Activated naive CD8-positive, alpha-beta T cell treated with anti-CD3 and anti-CD28 coated beads for 36 hours (primary cell): ENCODE measurements around the gene PKM. TPM values are rescaled to one million over a fixed set of nuclear protein-coding genes. Genes with fewer than 3 reads are reported as not detected.
"Not testable (repeated sequence)": the region's sequence is repeated elsewhere in the genome, so short reads cannot be mapped to it uniquely, and the experiment has no call there.

ENCODE experiments used
- DNase-seq: peaks from one replicate; pipeline ENCODE4 v3.0.0; 2021
- H3K27ac Mint-ChIP-seq: one replicate; pipeline ENCODE4 v1.8.0; 2022; ENCODE audit warnings: mild to moderate bottlenecking, moderate library complexity, mixed read lengths
- H3K27me3 Mint-ChIP-seq: one replicate; pipeline ENCODE4 v1.8.0; 2022; ENCODE audit warnings: mild to moderate bottlenecking, mixed read lengths
- H3K36me3 Mint-ChIP-seq: one replicate; pipeline ENCODE4 v1.8.0; 2021; ENCODE audit warnings: mild to moderate bottlenecking, mixed read lengths
- H3K4me1 Mint-ChIP-seq: one replicate; pipeline ENCODE4 v1.8.0; 2021; ENCODE audit warnings: mixed read lengths
- H3K4me3 Mint-ChIP-seq: one replicate; pipeline ENCODE4 v1.8.0; 2022; ENCODE audit warnings: mild to moderate bottlenecking, moderate library complexity, mixed read lengths
- H3K9me3 Mint-ChIP-seq: one replicate; pipeline ENCODE4 v1.8.0; 2022; ENCODE audit warnings: mixed read lengths
- total RNA-seq, 2 experiments: library from RNA; stranded (reverse); gene quantifications; one replicate each; pipeline ENCODE4 v1.2.3, GENCODE V29; 2021

The PKM gene
- total RNA-seq, 2 experiments from 2014 or later, result 2,301 to 2,323 TPM

GRCh38 chr15:72180761-72181324 is 50.1 kb downstream of the PKM start:
- Mint-ChIP-seq H3K4me3 (no peak overlapping the region), H3K9me3 (no peaks in the 10 kb centered on the region), H3K36me3 (no peaks in the 10 kb centered on the region), H3K27me3 (peaks cover 34% of the 10 kb centered on the region), H3K27ac (no peak overlapping the region), H3K4me1 (no peaks in the 10 kb centered on the region)
- DNase-seq, result no peak

- H3K4me3 Mint-ChIP-seq, result no peak overlapping the region
- peaks cover 2% of the 10 kb centered on the region for H3K4me1 Mint-ChIP-seq
- peaks cover 36% of the 10 kb centered on the region for H3K27me3 Mint-ChIP-seq
- no peaks in the 10 kb centered on the region for H3K9me3 Mint-ChIP-seq
- H3K27ac Mint-ChIP-seq, result no peak overlapping the region
- DNase-seq, result no peak
- no peaks in the 10 kb centered on the region for H3K36me3 Mint-ChIP-seq
These were observed 50.9 kb downstream of the PKM start for GRCh38 chr15:72179950-72180581.

- Mint-ChIP-seq H3K4me1 (peaks cover 5% of the 10 kb centered on the region), H3K27ac (no peak overlapping the region), H3K27me3 (peaks cover 34% of the 10 kb centered on the region), H3K4me3 (no peak overlapping the region), H3K36me3 (no peaks in the 10 kb centered on the region), H3K9me3 (no peaks in the 10 kb centered on the region)
- no peak for DNase-seq
These were observed 51.9 kb downstream of the PKM start for GRCh38 chr15:72178976-72179585.

- no peaks in the 10 kb centered on the region for H3K36me3 Mint-ChIP-seq
- H3K4me3 Mint-ChIP-seq, result no peak overlapping the region
- H3K4me1 Mint-ChIP-seq, result peaks cover 5% of the 10 kb centered on the region
- H3K9me3 Mint-ChIP-seq, result no peaks in the 10 kb centered on the region
- DNase-seq, result no peak
- H3K27ac Mint-ChIP-seq, result no peak overlapping the region
- peaks cover 17% of the 10 kb centered on the region for H3K27me3 Mint-ChIP-seq
These were observed 54.2 kb downstream of the PKM start for GRCh38 chr15:72176743-72177142.

- Mint-ChIP-seq H3K27ac (no peak overlapping the region), H3K4me3 (no peak overlapping the region), H3K9me3 (no peaks in the 10 kb centered on the region), H3K36me3 (no peaks in the 10 kb centered on the region), H3K4me1 (peaks cover 5% of the 10 kb centered on the region), H3K27me3 (peaks cover 11% of the 10 kb centered on the region)
- DNase-seq, result no peak
These were observed 54.8 kb downstream of the PKM start for GRCh38 chr15:72176159-72176558.

GRCh38 chr15:72175186-72176044 is 55.6 kb downstream of the PKM start:
- Mint-ChIP-seq H3K4me1 (peaks cover 5% of the 10 kb centered on the region), H3K9me3 (no peaks in the 10 kb centered on the region), H3K27ac (no peak overlapping the region), H3K4me3 (no peak overlapping the region), H3K36me3 (no peaks in the 10 kb centered on the region), H3K27me3 (peaks cover 7% of the 10 kb centered on the region)
- no peak for DNase-seq

GRCh38 chr15:72174551-72175165 is 56.3 kb downstream of the PKM start:
- Mint-ChIP-seq H3K27ac (no peak overlapping the region), H3K27me3 (peaks cover 7% of the 10 kb centered on the region), H3K4me1 (peaks cover 5% of the 10 kb centered on the region), H3K36me3 (no peaks in the 10 kb centered on the region), H3K4me3 (no peak overlapping the region), H3K9me3 (no peaks in the 10 kb centered on the region)
- DNase-seq, result no peak

GRCh38 chr15:72173864-72174550 is 57.0 kb downstream of the PKM start:
- no peak overlapping the region for H3K4me3 Mint-ChIP-seq
- no peaks in the 10 kb centered on the region for H3K36me3 Mint-ChIP-seq
- no peak overlapping the region for H3K27ac Mint-ChIP-seq
- H3K4me1 Mint-ChIP-seq, result peaks cover 6% of the 10 kb centered on the region
- peaks cover 7% of the 10 kb centered on the region for H3K27me3 Mint-ChIP-seq
- no peaks in the 10 kb centered on the region for H3K9me3 Mint-ChIP-seq
- DNase-seq, result no peak

GRCh38 chr15:72173401-72173800 is 57.6 kb downstream of the PKM start:
- Mint-ChIP-seq H3K27me3 (peaks cover 7% of the 10 kb centered on the region), H3K4me3 (no peak overlapping the region), H3K27ac (no peak overlapping the region)

GRCh38 chr15:72172796-72173195 is 58.2 kb downstream of the PKM start:
- no peaks in the 10 kb centered on the region for H3K36me3 Mint-ChIP-seq
- DNase-seq, result no peak
- H3K27ac Mint-ChIP-seq, result no peak overlapping the region
- no peaks in the 10 kb centered on the region for H3K9me3 Mint-ChIP-seq
- peaks cover 13% of the 10 kb centered on the region for H3K4me1 Mint-ChIP-seq
- H3K27me3 Mint-ChIP-seq, result peaks cover 7% of the 10 kb centered on the region
- no peak overlapping the region for H3K4me3 Mint-ChIP-seq

More at GRCh38 chr15:72173401-72173800, 57.6 kb downstream of the PKM start:
- Mint-ChIP-seq H3K36me3 (no peaks in the 10 kb centered on the region), H3K4me1 (peaks cover 8% of the 10 kb centered on the region), H3K9me3 (no peaks in the 10 kb centered on the region)
- no peak for DNase-seq

- H3K27ac Mint-ChIP-seq, H3K4me3 Mint-ChIP-seq, H3K9me3 Mint-ChIP-seq, DNase-seq, H3K36me3 Mint-ChIP-seq, H3K27me3 Mint-ChIP-seq: not testable (repeated sequence)
- peaks cover 13% of the 10 kb centered on the region for H3K4me1 Mint-ChIP-seq
These were observed 59.0 kb downstream of the PKM start for GRCh38 chr15:72171978-72172377.

GRCh38 chr15:72170691-72171090 is 60.3 kb downstream of the PKM start:
- H3K27me3 Mint-ChIP-seq, result peaks cover 7% of the 10 kb centered on the region
- no peaks in the 10 kb centered on the region for H3K36me3 Mint-ChIP-seq
- H3K27ac Mint-ChIP-seq, result no peak overlapping the region

GRCh38 chr15:72169921-72170611 is 60.9 kb downstream of the PKM start:
- DNase-seq, result no peak
- H3K27me3 Mint-ChIP-seq, result peaks cover 4% of the 10 kb centered on the region
- H3K4me1 Mint-ChIP-seq, result peaks cover 10% of the 10 kb centered on the region
- H3K27ac Mint-ChIP-seq, result no peak overlapping the region
- no peaks in the 10 kb centered on the region for H3K36me3 Mint-ChIP-seq
- no peaks in the 10 kb centered on the region for H3K9me3 Mint-ChIP-seq
- no peak overlapping the region for H3K4me3 Mint-ChIP-seq

More at GRCh38 chr15:72170691-72171090, 60.3 kb downstream of the PKM start:
- Mint-ChIP-seq H3K4me3 (no peak overlapping the region), H3K9me3 (no peaks in the 10 kb centered on the region), H3K4me1 (peaks cover 13% of the 10 kb centered on the region)
- DNase-seq, result no peak
